Progenitor cell of endocrine pancreas (in vitro differentiated cells): ENCODE results near the gene CNOT6. TPM values are rescaled to one million over a fixed set of nuclear protein-coding genes. Genes with fewer than 3 reads are reported as not detected.

ENCODE experiments used
- DNase-seq: peaks from one replicate; pipeline ENCODE4 v3.0.0; 2021; ENCODE audit warnings: low spot score; ENCODE audit not compliant: unreplicated experiment
- H3K27ac Mint-ChIP-seq: 2 replicates; pipeline ENCODE4 v1.8.0; 2021; ENCODE audit warnings: mild to moderate bottlenecking, moderate library complexity, mixed read lengths
- H3K27me3 Mint-ChIP-seq: 2 replicates; pipeline ENCODE4 v1.8.0; 2021; ENCODE audit warnings: mixed read lengths
- H3K36me3 Mint-ChIP-seq: 2 replicates; pipeline ENCODE4 v1.8.0; 2022; ENCODE audit warnings: mixed read lengths; ENCODE audit not compliant: insufficient read depth
- H3K4me1 Mint-ChIP-seq: 2 replicates; pipeline ENCODE4 v1.8.0; 2021; ENCODE audit warnings: low read depth, mixed read lengths
- H3K4me3 Mint-ChIP-seq: 2 replicates; pipeline ENCODE4 v1.8.0; 2021; ENCODE audit warnings: low read depth, mild to moderate bottlenecking, moderate library complexity, mixed read lengths
- H3K9me3 Mint-ChIP-seq: 2 replicates; pipeline ENCODE4 v1.8.0; 2021; ENCODE audit warnings: low read depth, mixed read lengths
- total RNA-seq: library from RNA; stranded (reverse); gene quantifications from 2 replicates; pipeline ENCODE4 v1.2.1, GENCODE V29; 2021
- TF ChIP-seq, protein P1 (sequence below): fragments of 200-600 bp; sonication (generic); IDR thresholded peaks from one replicate; pipeline ENCODE4 v1.5.0; 2021; ENCODE audit warnings: antibody characterized with exemption, mild to moderate bottlenecking; ENCODE audit not compliant: unreplicated experiment

CNOT6 gene
- total RNA-seq, 1 donor from 2014 or later, result 70.4 TPM

DNA sequence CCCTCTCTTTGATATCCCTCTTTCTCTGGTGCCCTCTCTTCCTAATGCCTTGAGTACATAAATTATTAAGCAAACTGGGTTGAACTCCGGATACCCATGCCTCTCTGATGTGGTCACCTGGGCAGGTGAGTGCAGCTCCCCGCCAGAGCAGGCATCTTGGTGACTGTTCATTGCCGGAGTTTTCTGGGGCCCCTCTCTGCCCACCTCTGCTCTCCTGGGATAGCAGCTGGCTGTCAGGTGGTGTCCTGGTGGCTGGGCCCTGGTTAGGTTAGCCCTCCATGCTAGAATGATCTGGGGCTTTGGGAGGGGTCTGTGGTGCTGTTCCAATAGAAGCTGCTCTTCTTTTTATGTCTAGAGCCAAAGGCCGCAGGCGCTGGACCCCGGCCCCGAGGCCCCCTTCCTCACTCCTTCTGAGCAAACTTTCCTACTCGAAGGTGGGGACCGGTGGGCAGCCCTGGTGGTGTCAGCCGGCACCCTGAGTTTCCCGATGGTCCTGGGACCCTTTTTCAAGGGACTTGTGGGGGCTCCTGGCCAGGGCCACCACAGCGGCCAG, 102.0 kb downstream of the CNOT6 start:
- Mint-ChIP-seq H3K27ac (no peak overlapping the region), H3K4me1 (peaks cover 1% of the 10 kb centered on the region), H3K27me3 (peaks cover 30% of the 10 kb centered on the region), H3K4me3 (no peak overlapping the region), H3K9me3 (no peaks in the 10 kb centered on the region), H3K36me3 (no peaks in the 10 kb centered on the region)
- TF ChIP-seq, protein P1, sequence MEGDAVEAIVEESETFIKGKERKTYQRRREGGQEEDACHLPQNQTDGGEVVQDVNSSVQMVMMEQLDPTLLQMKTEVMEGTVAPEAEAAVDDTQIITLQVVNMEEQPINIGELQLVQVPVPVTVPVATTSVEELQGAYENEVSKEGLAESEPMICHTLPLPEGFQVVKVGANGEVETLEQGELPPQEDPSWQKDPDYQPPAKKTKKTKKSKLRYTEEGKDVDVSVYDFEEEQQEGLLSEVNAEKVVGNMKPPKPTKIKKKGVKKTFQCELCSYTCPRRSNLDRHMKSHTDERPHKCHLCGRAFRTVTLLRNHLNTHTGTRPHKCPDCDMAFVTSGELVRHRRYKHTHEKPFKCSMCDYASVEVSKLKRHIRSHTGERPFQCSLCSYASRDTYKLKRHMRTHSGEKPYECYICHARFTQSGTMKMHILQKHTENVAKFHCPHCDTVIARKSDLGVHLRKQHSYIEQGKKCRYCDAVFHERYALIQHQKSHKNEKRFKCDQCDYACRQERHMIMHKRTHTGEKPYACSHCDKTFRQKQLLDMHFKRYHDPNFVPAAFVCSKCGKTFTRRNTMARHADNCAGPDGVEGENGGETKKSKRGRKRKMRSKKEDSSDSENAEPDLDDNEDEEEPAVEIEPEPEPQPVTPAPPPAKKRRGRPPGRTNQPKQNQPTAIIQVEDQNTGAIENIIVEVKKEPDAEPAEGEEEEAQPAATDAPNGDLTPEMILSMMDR, result no peak
- no peak for DNase-seq

- no peaks in the 10 kb centered on the region for H3K36me3 Mint-ChIP-seq
- H3K9me3 Mint-ChIP-seq, result no peaks in the 10 kb centered on the region
Observed at GRCh38 chr5:180596668-180597231, 102.6 kb downstream of the CNOT6 start.

GRCh38 chr5:180598316-180598701, 104.1 kb downstream of the CNOT6 start:
- Mint-ChIP-seq H3K27ac (no peak overlapping the region), H3K4me3 (no peak overlapping the region), H3K9me3 (no peaks in the 10 kb centered on the region), H3K27me3 (peaks cover 17% of the 10 kb centered on the region), H3K36me3 (no peaks in the 10 kb centered on the region), H3K4me1 (peaks cover 1% of the 10 kb centered on the region)
- TF ChIP-seq, protein P1, result no peak
- no peak for DNase-seq

More at GRCh38 chr5:180596668-180597231, 102.6 kb downstream of the CNOT6 start:
- Mint-ChIP-seq H3K4me3 (no peak overlapping the region), H3K27me3 (peaks cover 30% of the 10 kb centered on the region), H3K4me1 (peaks cover 1% of the 10 kb centered on the region), H3K27ac (no peak overlapping the region)
- DNase-seq, result no peak
- TF ChIP-seq, protein P1, result no peak

- DNase-seq, result no peak
- Mint-ChIP-seq H3K4me1 (peaks cover 1% of the 10 kb centered on the region), H3K9me3 (no peaks in the 10 kb centered on the region), H3K27me3 (peaks cover 11% of the 10 kb centered on the region), H3K36me3 (no peaks in the 10 kb centered on the region), H3K27ac (no peak overlapping the region), H3K4me3 (no peak overlapping the region)
- TF ChIP-seq, protein P1, result no peak
Observed at GRCh38 chr5:180598797-180599589, 104.8 kb downstream of the CNOT6 start.

DNA sequence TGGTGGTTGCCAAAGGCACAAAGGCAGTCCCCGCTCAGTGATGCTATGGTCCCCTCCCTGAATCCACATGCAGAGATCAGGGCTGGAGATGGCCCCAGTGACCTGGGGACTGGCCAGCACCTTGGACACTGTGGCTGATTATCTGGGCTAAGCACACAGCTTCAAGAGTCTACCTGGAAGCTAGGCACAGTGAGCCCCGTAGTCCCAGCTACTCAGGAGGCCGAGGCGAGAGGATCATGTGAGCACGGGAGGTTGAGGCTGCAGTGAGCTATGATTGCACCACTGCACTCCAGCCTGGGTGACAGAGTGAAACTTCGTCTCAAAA, 105.4 kb downstream of the CNOT6 start:
- H3K4me1 Mint-ChIP-seq, result peaks cover 1% of the 10 kb centered on the region
- H3K36me3 Mint-ChIP-seq, result no peaks in the 10 kb centered on the region
- peaks cover 13% of the 10 kb centered on the region for H3K27me3 Mint-ChIP-seq
- no peak overlapping the region for H3K4me3 Mint-ChIP-seq
- H3K27ac Mint-ChIP-seq, result no peak overlapping the region
- no peak for DNase-seq
- no peaks in the 10 kb centered on the region for H3K9me3 Mint-ChIP-seq
- TF ChIP-seq, protein P1, result no peak
